Osteocyte (in vitro differentiated cells): Measurements from ENCODE around the gene PRSS23. TPM values are rescaled to one million over a fixed set of nuclear protein-coding genes. Genes with fewer than 3 reads are reported as not detected.

Experiments
- DNase-seq: peaks from one replicate; pipeline ENCODE4 v3.0.0; 2021; ENCODE audit warnings: mixed read lengths; ENCODE audit not compliant: unreplicated experiment; ENCODE audit errors: extremely low spot score
- H3K27ac Mint-ChIP-seq: one replicate; pipeline ENCODE4 v1.8.0; 2021; ENCODE audit warnings: mild to moderate bottlenecking, mixed read lengths; ENCODE audit not compliant: unreplicated experiment
- H3K27me3 Mint-ChIP-seq: one replicate; pipeline ENCODE4 v1.8.0; 2021; ENCODE audit warnings: mixed read lengths; ENCODE audit not compliant: unreplicated experiment
- H3K36me3 Mint-ChIP-seq: one replicate; pipeline ENCODE4 v1.8.0; 2021; ENCODE audit warnings: mixed read lengths; ENCODE audit not compliant: unreplicated experiment
- H3K4me1 Mint-ChIP-seq: one replicate; pipeline ENCODE4 v1.8.0; 2021; ENCODE audit warnings: mixed read lengths; ENCODE audit not compliant: unreplicated experiment
- H3K4me3 Mint-ChIP-seq: one replicate; pipeline ENCODE4 v1.8.0; 2021; ENCODE audit warnings: mild to moderate bottlenecking, moderate library complexity, mixed read lengths; ENCODE audit not compliant: unreplicated experiment
- H3K9me3 Mint-ChIP-seq: one replicate; pipeline ENCODE4 v1.8.0; 2021; ENCODE audit warnings: mixed read lengths; ENCODE audit not compliant: unreplicated experiment
- long read RNA-seq: library from polyadenylated mRNA; unstranded; transcript quantifications from one replicate; pipeline ENCODE4 v2.0.0, GENCODE V29; 2021
- total RNA-seq: library from RNA; stranded (reverse); gene quantifications from 2 replicates; pipeline ENCODE4 v1.2.1, GENCODE V29; 2021
- TF ChIP-seq, protein P1 (sequence below): fragments of 200-600 bp; sonication (generic); IDR thresholded peaks from 2 replicates; pipeline ENCODE4 v1.5.0; 2021; ENCODE audit warnings: antibody characterized with exemption, mild to moderate bottlenecking, moderate library complexity

Gene PRSS23, protein sequence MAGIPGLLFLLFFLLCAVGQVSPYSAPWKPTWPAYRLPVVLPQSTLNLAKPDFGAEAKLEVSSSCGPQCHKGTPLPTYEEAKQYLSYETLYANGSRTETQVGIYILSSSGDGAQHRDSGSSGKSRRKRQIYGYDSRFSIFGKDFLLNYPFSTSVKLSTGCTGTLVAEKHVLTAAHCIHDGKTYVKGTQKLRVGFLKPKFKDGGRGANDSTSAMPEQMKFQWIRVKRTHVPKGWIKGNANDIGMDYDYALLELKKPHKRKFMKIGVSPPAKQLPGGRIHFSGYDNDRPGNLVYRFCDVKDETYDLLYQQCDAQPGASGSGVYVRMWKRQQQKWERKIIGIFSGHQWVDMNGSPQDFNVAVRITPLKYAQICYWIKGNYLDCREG
- 545 and 556 TPM in 2 replicates for total RNA-seq
- long read RNA-seq, full-length matches to known transcripts: 4,943 of 5,303 reads
- long read RNA-seq, partial matches to known transcripts: 178 of 5,303 reads
- long read RNA-seq, other reads (novel, unspliced or antisense): 182 of 5,303 reads

DNA sequence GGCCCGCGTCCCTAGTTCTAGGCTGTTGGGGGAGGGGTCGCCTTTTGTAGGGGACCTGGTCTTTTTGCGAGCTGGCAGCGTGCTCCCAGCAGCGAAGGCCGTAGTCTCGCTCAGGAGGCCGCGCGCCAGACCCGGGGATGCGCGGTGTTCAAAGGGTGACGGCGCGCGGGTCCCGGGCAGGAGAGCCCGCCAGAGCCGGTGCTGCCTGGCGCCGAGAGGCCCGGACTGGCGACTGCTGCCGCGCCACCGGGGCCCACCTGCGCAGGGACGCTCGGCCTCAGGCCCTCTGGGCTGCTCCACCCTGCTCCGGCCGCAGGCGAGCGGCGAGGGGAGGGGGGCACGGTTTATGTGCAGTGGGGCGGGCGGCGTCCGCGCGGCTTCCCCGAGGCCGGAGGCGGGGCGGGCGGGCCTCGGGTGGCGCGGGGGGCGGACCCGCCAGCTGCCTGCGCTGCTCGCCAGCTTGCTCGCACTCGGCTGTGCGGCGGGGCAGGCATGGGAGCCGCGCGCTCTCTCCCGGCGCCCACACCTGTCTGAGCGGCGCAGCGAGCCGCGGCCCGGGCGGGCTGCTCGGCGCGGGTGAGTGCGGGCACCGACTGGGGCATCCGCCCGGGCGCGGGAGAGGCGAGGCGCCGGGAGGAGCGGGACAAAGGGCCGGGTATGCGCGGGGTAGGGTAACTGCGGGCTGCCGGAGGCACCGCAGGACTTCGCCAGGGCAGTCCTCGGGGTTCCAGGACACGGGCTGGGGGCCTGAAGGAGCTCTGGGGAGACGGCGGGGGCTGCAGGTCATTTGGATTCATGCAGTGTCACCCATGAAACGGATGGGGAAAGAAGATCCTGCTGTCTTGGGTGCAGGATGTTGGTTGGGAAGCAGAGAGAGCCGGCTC is at the start of gene PRSS23:
Gene PRSS23 (plus strand): TSS at position 467 of the 884 bp plus-strand sequence. CDS start 7,102 bp downstream, outside the sequence.
- DNase-seq: peak; percentile 90

DNA sequence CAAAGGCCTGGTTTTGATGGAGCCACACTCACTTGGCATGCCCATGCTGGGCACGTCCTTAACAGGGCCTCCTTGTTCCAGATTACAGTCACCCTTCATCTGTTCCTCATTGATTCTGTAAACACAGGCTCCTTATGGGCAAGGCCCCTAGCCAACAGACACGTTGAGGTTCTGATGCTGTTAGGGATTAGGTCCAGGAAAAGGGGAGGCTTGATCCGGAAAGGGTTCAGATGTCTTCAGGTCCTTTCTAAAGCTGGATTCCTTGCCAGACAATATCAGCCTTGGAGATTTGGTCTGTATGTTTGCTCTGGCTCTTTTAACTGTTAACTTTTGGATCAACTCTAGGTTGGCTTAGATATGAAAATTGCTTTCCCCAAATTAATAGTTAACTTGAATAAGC is 46.9 kb upstream of the PRSS23 start:
- Mint-ChIP-seq H3K27ac (no peak overlapping the region), H3K9me3 (no peaks in the 10 kb centered on the region), H3K36me3 (no peaks in the 10 kb centered on the region), H3K27me3 (no peaks in the 10 kb centered on the region), H3K4me3 (no peak overlapping the region), H3K4me1 (peaks cover 33% of the 10 kb centered on the region)
- no peak for DNase-seq
- TF ChIP-seq, protein P1, sequence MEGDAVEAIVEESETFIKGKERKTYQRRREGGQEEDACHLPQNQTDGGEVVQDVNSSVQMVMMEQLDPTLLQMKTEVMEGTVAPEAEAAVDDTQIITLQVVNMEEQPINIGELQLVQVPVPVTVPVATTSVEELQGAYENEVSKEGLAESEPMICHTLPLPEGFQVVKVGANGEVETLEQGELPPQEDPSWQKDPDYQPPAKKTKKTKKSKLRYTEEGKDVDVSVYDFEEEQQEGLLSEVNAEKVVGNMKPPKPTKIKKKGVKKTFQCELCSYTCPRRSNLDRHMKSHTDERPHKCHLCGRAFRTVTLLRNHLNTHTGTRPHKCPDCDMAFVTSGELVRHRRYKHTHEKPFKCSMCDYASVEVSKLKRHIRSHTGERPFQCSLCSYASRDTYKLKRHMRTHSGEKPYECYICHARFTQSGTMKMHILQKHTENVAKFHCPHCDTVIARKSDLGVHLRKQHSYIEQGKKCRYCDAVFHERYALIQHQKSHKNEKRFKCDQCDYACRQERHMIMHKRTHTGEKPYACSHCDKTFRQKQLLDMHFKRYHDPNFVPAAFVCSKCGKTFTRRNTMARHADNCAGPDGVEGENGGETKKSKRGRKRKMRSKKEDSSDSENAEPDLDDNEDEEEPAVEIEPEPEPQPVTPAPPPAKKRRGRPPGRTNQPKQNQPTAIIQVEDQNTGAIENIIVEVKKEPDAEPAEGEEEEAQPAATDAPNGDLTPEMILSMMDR: no peak

More for the DNA sequence above, at the start of gene PRSS23:
- H3K27ac Mint-ChIP-seq: peak within 1 kb of the TSS; percentile 94
- TF ChIP-seq, protein P1: no peak
- H3K9me3 Mint-ChIP-seq: no peaks in the 10 kb centered on the region
- H3K27me3 Mint-ChIP-seq: no peaks in the 10 kb centered on the region
- H3K4me3 Mint-ChIP-seq: peak within 1 kb of the TSS; percentile 89
- peaks cover 5% of the 10 kb centered on the region for H3K36me3 Mint-ChIP-seq
- H3K4me1 Mint-ChIP-seq: peaks cover 70% of the 10 kb centered on the region

DNA sequence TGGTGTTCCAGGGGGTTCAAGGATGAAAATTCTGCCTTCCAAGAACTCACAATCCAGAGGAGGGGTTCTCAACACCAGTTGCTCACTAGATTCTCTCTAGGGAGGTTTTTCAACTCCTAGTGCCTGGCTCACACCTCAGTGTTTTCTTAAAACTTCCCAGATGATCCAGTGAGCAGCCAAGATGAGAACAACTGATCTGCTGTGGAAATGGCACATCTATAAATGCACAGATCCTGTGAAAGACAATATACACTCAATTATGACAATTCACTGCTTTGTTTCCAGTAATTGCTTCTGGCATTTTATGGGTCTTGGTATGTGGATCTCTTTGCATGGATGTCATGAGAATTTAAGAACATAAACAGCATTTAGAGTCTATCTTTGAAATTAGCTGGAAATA is 45.2 kb upstream of the PRSS23 start:
- Mint-ChIP-seq H3K27me3 (no peaks in the 10 kb centered on the region), H3K27ac (no peak overlapping the region), H3K4me3 (no peak overlapping the region), H3K9me3 (no peaks in the 10 kb centered on the region), H3K36me3 (no peaks in the 10 kb centered on the region), H3K4me1 (peaks cover 21% of the 10 kb centered on the region)
- DNase-seq: no peak
- TF ChIP-seq, protein P1: no peak

DNA sequence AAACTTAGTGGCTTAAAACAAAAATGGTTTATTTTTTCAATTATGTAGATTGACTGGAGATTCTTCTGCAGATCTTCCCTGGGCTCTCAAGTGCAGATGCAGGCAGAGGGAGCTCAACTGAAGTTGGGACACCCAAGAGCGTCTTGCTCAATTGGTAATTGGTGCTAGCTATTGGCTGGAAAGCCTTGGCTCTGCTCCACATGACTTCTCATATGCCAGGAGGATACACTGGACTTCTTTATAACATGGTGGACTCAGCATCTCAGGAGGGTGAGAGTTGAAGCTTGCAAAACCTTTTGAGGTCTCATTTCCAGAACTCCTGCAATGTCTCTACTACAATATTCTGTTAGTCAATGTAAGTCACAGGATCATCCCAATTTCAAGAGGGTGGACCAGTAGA is 42.2 kb upstream of the PRSS23 start:
- H3K4me3 Mint-ChIP-seq: no peak overlapping the region
- no peaks in the 10 kb centered on the region for H3K27me3 Mint-ChIP-seq
- peaks cover 32% of the 10 kb centered on the region for H3K4me1 Mint-ChIP-seq
- no peak for DNase-seq
- H3K27ac Mint-ChIP-seq: no peak overlapping the region
- TF ChIP-seq, protein P1: no peak
- H3K9me3 Mint-ChIP-seq: no peaks in the 10 kb centered on the region
- H3K36me3 Mint-ChIP-seq: no peaks in the 10 kb centered on the region
